Fibroblast of skin of back (primary cell): ENCODE results near the gene CENPU. TPM values are rescaled to one million over a fixed set of nuclear protein-coding genes. Genes with fewer than 3 reads are reported as not detected.
"Not testable (repeated sequence)": the region's sequence is repeated elsewhere in the genome, so short reads cannot be mapped to it uniquely, and the experiment has no call there.

Experiments
- DNase-seq: peaks from one replicate; pipeline ENCODE4 v3.0.0-alpha.2; 2013
- polyA plus RNA-seq, 2 experiments: library from polyadenylated mRNA; unstranded; fragments of 120-200 nt; gene quantifications; one replicate each; pipeline ENCODE4 v1.2.1, GENCODE V29; 2013; ENCODE audit not compliant: insufficient read length in 2 of 2

Gene CENPU, protein sequence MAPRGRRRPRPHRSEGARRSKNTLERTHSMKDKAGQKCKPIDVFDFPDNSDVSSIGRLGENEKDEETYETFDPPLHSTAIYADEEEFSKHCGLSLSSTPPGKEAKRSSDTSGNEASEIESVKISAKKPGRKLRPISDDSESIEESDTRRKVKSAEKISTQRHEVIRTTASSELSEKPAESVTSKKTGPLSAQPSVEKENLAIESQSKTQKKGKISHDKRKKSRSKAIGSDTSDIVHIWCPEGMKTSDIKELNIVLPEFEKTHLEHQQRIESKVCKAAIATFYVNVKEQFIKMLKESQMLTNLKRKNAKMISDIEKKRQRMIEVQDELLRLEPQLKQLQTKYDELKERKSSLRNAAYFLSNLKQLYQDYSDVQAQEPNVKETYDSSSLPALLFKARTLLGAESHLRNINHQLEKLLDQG
- polyA plus RNA-seq (2013, experiment 1 of 2; ENCODE audit: insufficient read length) = 32.2 TPM
- 2.7 TPM for polyA plus RNA-seq (2013, experiment 2 of 2; ENCODE audit: insufficient read length)

DNA sequence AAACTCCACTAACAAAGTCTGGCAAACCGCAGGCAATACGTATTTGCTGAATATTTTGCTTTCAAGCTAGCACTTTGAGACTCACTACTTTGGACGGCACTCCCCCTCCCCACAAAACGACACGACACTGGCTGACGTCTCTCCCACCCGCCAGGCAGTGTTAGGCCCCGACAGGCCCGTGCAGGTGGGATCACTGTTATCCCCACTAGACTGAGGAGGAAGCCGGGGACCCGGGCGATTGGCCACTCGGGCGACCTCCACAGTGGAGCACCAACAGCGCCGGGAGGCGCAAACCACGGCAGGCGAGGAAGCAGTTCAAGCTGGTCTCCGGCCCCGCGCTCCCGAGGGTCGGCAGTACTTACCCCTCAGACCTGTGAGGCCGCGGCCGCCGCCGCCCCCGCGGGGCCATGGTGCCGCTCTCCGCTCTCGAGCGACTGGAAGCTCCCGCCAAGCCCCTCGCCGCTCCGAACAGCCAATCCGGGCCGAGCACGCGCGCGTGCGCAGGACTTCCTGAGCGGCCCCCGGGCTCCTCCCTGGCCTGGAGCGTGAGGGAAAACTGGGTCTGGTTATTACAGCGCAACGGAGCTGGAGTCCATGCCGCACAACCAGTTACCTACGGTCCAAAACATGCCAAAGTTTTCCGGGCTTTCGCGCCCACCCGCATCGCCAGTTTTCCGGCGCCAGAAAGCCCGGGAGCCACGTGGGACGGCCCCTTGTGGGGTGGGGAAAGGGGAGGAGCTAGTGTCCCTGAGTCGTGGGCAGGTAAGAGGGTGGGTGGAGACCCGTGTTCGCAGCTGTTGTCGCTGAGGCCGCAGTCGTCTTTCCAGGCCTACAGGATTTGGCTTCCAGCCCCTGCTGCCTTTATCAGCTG is at the start of gene CENPU:
Gene CENPU, minus strand, starts transcription at position 443 of the 871 bp plus-strand sequence. Its CDS starts 34 bp downstream, at position 409.
- DNase-seq = peak; percentile 98

DNA sequence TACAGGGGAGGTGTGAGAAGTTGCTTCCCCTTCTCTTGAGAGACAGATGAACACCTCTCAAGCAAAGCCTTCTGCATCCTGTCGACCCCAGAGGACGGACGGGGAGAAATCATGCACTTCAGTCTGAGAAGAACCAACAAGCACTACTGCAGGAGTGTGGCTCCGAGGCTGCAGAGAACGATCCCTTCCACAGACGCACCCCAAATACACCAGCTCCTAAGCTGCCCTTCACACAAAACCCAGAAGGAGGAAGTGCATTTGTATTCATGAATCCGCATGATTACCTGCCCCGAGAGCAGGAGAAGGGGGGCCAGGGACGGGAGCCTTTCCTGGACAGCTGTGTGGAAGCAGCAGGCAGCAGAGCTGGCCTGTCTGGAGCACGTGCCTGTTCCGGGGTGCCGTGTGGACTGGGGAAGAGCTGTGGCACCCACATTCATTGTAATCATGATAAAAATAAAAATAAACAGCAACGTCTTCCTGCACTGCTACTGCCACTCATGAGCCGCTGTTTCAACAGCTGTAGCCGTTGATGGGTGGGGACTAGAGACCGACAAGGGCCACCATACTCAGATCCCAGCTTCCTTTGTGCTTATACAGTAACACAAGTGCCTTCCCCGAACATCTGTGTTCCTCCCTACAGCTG is 49.0 kb upstream of the CENPU start:
- DNase-seq = no peak

DNA sequence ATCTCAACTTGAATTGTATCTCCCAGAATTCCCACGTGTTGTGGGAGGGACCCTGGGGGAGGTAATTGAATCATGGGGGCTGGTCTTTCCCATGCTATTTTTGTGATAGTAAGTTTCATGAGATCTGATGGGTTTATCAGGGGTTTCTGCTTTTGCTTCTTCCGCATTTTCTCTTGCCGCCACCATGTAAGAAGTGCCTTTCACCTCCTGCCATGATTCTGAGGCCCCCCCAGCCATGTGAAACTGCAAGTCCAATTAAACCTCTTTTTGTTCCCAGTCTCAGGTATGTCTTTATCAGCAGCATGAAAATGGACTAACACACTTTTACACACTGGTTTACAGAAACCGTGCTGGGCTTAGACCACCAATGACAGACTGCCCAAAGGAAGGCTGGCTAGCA is 45.3 kb upstream of the CENPU start:
- not testable (repeated sequence) for DNase-seq

DNA sequence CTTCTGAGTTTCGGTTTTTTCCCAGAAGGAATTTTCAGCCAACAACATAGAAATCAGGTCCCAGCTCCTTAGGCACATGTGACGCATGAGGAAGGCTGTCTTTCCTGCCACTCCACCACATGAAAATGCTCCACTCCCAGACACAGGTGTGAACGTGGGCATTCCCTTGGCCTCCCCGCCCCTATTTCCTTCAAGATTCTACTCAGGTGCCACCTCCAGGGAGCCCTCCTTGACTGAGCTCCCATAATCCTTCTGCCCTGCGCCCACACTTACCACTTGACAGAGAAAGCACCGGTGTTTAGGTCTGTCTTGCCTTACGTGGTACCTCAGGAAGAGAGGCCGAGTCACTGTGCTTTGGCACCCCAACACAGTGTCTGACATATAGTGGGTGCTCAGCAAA is 44.4 kb upstream of the CENPU start:
- no peak for DNase-seq

DNA sequence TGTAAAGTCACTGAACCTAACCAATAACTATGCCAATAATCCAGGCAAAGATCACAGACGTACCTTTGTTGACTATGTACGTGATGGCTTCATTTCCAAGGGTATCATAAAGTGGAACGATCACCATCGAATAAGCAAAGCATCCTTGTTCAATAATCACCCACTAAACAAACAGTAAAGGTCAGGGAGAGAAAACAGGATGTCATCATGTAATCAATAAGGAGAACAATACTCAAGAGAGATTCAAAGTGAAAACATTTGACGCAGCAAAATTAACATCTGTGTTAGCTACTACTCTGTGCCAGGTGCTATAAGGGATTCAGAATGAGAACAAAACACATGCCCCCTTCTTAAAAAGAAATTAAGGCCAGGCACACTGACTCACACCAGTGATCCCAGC is 42.9 kb upstream of the CENPU start:
- DNase-seq = no peak

DNA sequence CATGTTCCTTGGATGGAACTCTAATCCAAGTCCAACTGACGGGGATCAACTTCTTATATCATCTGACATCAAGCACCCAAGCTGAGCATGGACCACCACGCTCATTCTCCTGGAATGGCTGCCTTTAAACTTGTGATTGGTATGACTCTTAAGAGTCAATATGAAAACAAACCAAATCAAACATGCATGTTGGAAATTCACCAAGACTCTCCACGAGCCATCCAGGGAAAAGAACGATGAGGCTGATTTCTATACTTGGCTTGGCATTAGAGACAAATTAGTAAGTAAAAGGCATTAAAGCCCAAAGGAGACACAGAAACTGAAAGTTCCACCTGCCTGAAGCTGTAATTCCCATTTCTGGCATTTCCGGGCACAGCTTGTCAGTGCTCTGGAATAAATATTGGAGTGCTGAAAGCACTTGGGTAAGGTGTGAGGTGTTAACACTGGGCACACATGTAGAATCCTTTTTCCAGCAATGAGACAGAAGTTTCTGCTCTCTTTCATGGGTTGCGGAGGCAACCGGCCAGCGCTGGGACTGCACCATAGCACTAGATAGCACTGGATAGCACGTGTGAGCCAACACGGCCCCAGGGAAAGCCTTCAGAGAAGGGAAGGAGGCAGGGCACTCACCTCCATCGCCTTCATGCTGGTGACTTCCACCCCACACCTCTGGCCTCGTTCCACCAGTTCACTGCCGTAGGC is 42.1 kb upstream of the CENPU start:
- DNase-seq = no peak

DNA sequence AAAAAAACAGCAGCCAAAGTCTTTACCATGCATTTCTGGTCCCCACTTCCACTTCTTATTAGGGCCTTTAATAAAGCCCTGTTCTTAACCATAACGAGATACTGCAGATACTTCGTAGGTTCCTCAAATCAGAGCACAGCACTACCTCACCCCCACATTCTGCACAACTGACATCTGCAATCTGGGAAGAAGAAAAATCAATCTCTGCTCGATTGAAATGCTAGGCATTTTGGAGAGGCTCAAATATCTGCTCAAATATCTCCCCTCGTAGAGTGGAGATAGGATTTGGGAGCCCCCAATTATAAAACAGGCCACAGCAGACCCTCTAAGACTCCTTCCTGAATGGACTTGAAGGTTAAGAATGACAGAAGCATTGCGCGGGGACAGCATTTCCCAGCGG is 40.3 kb upstream of the CENPU start:
- DNase-seq = no peak

DNA sequence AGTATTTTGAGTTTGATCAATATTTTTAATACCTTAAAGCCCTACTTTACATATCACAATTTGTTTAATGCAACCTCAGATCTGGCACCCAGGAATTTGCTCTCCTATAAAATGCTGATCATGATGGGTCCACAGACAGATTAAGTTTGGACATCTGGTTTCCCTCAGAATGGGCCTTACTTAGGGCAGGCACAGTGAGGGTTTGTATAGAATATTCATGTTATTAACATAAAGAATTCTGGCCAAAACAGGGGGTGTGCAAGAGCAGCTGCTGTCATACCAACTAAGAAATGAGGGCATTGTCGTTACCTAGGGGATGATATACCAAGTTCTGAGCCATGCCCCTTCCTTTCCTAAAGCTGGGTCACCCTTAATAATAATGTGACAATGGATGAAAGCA is 37.5 kb upstream of the CENPU start:
- no peak for DNase-seq

DNA sequence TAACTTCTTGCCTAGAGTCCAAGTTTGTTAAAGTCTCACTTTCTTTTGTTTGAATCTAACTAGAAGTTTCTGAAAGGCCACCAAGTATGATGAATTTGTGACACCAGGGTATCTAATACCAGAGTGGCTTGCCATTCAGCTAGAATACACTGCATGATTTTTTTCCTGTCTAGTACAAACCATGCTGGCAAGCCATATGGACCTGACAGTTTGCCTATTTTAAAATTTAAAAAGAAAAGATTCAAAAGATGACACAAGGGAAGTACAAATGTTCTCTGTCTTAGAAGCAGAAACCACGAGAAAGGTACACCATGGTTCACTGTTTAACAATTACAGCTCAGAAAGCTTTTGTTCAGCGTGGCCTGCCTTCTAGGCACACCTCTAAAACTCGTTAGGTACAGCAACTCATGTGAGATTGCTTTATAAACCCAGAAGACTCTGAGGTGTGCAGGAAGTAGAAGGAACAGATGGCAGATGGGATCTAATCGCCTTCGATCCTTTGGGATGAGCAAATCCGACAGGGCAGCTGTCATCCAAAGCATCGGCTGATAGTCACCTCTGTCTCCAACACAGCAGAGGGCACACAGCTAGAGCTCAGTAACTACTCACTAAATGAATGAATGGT is 35.4 kb upstream of the CENPU start:
- no peak for DNase-seq

DNA sequence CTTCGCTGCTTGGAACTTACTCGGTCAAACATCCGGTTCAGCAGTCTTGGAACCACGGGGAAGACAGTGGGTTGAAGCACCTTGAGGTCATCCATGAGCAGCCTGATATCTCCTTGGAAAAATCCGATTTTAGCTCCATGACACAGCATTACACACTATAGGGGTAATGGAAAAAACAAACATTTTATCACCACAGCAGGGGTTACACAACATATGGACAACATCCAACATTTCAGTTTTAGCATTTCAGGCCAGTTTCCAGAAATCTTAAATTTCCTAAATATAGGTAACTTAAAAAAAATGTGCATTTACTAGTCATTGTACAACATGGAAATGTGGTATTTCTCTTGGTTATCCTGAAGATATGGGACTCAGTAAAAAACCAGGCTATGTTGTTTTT is 34.4 kb upstream of the CENPU start:
- DNase-seq = no peak

DNA sequence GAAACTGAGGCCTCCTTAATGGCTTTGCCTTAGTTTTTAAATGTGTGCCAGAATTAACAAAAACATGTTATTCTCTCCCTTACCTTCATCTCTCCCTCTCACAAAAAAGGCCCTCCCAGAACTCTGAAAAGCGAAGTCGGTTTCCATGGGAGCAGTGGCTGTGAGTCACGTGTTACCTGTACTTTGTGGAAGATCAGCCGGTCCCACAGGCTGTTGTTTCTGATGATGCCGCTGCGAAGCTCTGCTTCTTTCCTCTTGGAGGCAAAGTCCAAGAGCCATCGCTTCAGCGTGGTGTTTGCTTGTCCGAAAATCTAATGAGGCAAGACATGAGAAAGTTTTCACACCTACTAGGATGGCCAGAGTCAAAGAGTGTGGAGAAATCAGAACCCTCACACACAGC is 32.5 kb upstream of the CENPU start:
- no peak for DNase-seq

DNA sequence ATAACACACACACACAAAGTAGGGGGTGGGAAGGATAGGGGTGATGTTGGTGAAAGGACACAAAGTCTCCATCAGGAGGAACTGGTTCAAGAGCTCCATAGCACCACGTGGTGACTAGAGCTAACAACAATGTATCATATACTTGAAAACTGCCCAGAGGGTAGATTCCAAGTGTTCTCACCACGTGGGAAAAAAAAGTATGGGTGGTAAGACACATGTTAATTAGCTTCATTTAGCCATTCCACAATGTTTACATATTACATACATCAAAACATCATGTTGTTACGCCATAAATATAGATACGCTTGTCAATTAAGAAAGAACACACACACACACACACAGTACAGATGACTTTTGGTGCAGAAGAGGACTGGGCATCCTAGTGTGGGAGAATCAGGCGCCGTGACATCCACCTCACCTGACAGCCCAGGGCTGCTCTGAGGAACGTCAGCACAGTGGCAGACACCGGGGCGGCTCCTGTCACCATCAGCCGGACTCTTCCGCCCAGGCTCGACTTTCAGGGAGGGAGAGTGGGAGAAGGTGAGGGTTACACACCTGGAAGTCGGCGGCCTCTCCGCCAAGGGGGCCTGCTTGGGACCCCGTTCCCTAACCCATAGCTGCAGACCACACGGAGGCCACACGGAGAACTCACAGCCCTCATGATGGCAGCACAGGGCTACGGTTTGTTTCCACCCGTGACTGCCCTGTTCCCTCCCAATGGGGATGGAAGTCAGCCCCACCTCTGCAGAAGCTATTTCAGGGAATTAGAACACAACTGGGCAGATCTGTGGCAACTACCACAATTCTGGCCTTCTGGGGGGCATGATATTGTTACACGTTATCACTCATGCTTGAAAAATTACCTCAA is 31.8 kb upstream of the CENPU start:
- no peak for DNase-seq

DNA sequence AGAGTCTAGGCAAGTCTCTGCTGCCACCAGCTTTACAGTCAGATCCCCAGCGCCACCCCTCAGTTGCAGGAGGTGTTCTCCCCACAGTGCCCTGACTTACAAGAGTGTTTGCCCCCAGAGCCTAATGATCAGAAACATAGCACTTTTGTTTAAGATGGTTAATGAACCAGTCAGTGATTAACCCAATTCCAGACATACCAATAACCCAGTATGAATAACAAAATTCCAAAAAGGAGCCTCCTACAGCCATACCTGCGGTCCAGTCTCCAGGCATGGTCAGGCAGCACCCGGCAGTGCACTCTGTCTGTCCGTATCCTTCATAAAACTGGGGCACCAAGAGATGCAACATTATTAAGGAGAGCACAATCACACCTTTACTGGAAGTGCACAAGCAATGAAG is 30.7 kb upstream of the CENPU start:
- no peak for DNase-seq

DNA sequence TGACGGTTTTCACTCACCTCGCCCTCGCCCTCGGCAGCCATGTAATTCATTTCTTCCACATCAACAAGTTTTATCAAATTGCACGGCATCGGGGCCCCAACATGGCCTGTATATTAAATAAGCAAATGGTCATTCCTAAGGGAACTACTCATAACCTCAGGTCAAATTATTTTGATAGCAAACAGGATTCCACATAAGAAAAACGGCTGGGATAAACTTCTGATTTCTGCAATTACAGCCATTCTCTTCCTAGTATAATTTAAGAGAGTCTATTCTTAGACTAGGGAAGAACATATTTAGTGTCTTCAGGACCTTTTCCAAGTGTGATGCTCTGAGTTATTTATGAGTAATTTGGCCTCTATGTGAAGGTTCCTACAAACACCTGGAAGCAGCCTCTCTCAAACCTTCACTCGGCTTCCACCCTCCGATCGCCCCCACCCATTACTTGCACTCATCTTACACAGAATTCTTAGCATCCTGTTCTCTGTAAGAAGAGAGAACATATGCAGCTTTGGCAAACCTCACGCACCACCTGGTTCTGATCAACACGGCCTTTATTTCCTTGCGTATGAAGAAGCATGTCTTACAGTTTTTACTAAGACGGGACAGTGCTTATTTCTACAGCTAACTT is 29.4 kb upstream of the CENPU start:
- no peak for DNase-seq

DNA sequence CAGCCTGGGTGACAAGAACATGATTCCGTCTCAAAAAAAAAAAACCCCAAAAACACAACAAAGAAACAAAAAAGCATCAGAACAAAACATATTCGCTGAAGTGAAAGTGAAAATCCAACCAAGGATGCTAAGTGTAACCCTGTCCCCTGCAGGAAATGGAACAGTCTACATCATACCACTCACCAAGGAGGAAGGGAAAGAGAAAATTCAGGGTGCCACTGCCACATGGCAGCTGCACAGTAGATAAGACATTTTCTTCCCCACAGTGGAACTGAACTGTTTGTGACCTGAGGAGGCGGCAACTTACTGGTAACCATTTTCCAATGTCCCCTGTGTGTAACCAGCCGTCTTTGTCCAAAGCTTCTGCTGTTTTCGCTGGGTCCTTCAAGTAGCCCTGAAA is 28.2 kb upstream of the CENPU start:
- no peak for DNase-seq

DNA sequence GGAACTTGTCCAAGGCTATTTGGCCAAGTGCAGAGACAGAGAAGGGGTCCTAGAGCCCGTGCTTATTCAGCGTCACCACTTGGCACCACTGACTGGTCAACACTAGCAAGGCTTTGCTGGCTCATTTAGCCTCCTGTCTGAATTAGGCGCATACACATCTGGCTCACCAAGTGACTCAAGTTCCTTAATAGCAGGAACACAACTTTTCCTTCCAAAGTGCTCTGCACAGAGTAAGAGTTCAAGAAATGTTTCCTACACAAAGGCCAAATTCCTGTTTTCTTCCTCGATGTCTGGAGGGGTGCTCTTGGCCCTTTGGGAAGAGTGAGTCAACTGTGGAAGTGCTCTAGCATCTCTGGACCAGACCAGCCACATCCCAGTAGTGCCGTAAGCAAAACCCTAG is 26.8 kb upstream of the CENPU start:
- no peak for DNase-seq

DNA sequence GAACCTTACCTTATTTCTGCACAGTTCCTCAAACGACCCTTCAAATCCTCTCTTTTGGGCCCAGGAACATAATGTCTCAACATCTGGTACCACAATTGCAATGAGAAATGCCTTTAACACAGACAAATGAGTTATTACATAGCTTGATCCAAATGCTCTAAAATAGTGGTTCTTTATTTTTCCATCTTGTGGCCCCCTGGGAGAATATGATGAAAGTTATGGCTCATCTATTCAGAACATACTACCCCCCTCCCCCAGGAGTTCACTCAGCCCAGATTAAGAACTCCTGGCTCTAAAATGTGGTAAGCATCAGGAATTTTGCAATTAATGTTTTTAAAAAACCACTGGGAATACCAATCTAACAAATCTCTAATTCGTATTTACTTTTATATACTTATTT is 23.9 kb upstream of the CENPU start:
- no peak for DNase-seq

DNA sequence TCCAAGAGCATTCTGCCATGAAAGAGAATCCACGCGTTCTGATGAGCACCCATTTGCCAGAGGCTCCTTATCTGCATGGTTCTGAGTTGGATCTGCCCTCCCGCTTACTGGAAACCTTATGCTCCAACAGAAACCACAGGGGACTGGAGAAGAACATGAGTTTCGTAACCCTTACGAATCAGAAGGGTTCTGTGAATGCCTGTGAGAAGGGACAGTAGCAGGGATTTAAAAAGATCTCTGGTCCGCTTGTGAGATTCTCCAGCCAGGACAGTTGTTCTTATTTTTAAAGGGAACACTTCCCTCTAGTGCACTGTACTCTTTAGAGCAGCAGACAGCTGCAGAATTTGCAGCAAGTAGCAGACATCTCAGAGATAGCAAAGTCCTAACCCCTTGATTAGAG is 22.5 kb upstream of the CENPU start:
- no peak for DNase-seq

DNA sequence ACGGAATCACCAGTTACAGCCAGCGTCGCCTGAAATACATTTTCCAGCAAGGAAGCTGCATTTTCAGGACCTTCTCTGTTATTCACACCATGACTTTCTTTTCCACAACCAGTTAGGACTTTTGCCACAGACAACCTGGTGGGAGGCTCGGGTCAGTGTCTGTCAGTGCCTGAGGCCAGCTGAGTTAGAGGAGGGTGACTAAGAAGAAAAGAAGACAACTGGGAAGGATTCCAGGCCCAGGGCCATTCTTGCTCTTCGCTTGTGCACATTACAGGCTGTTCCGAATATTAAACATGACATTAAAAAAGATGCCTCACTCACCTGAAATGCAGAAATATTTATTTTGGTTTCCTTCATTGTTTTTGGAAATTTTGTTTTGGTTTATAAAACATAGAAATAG is 21.4 kb upstream of the CENPU start:
- peak; percentile 26 for DNase-seq

DNA sequence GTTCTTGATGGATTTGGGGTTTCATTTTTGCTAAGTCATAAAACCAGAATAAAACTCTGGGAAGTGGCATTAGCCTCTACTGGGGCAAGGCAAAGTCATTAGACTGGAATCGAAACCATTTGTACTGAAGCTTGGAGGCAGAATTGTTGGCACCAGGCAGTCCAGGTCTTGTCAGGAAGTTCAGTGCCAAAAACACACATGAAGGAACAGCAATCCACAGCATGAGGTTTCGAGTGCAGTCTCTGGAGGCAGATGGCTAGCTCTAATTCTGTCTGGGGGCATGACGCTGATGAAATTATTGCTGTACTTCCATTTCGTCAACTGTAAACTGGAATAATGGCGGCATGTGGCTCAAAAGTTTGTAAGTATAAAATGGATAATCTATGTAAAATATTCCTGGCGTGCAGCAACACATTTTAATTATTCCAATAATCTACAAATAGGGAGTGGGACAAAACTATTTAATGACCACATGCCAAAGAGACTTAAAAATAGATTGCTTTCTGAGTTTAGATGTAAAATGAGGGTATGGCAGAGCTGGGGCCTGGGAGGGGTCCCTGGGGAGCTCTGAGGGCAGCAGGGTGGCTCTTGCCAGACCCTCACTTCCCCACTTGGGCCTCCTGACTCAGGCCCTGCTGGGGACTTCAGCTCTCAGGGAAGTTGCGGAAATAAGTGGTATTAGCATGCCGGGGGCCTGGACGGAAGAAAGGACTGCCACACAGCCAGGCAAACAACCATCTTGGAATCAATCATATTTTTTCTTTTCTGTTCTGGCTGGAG is 18.8 kb upstream of the CENPU start:
- DNase-seq = no peak
